Measurements from ENCODE around the gene ANKRD39. TPM values are rescaled to one million over a fixed set of nuclear protein-coding genes. Genes with fewer than 3 reads are reported as not detected.
A peak's percentile ranks its signal among the peaks of the same experiment; 100 is the strongest.
"Not testable (repeated sequence)": the region's sequence is repeated elsewhere in the genome, so short reads cannot be mapped to it uniquely, and the experiment has no call there.

The ANKRD39 gene
- total RNA-seq (2014; rRNA removed; shearing (Covaris generic)): 11.7 and 24.4 TPM in 2 replicates

GRCh38 chr2:96857667-96858372 lies at the start of gene ANKRD39:
Gene ANKRD39, minus strand, starts transcription at chr2:96858016. Its CDS starts 29 bp downstream, at chr2:96857987.
- peak; percentile 99 for DNase-seq (ENCODE audit: low read depth)

GRCh38 chr2:96906729-96907114 lies 48.9 kb upstream of the ANKRD39 start:
- no peak for DNase-seq (ENCODE audit: low read depth)

GRCh38 chr2:96903815-96904214 lies 46.0 kb upstream of the ANKRD39 start:
- no peak for DNase-seq (ENCODE audit: low read depth)

- DNase-seq (ENCODE audit: low read depth): no peak
Observed at GRCh38 chr2:96903318-96903717, 45.5 kb upstream of the ANKRD39 start.

GRCh38 chr2:96900237-96900636 lies 42.4 kb upstream of the ANKRD39 start:
- DNase-seq (ENCODE audit: low read depth): no peak

- DNase-seq (ENCODE audit: low read depth): no peak
Observed at GRCh38 chr2:96899413-96899741, 41.6 kb upstream of the ANKRD39 start.

- peak; percentile 46 for DNase-seq (ENCODE audit: low read depth)
Observed at GRCh38 chr2:96898641-96899412, 41.0 kb upstream of the ANKRD39 start.

- no peak for DNase-seq (ENCODE audit: low read depth)
Observed at GRCh38 chr2:96898135-96898505, 40.3 kb upstream of the ANKRD39 start.

GRCh38 chr2:96897491-96898134 lies 39.8 kb upstream of the ANKRD39 start:
- no peak for DNase-seq (ENCODE audit: low read depth)

- DNase-seq (ENCODE audit: low read depth): no peak
Observed at GRCh38 chr2:96895746-96896651, 38.2 kb upstream of the ANKRD39 start.

GRCh38 chr2:96895032-96895745 lies 37.4 kb upstream of the ANKRD39 start:
- DNase-seq (ENCODE audit: low read depth): no peak

- DNase-seq (ENCODE audit: low read depth): no peak
Observed at GRCh38 chr2:96894151-96894531, 36.3 kb upstream of the ANKRD39 start.

- no peak for DNase-seq (ENCODE audit: low read depth)
Observed at GRCh38 chr2:96893289-96894150, 35.7 kb upstream of the ANKRD39 start.

- DNase-seq (ENCODE audit: low read depth): peak; percentile 66
Observed at GRCh38 chr2:96891591-96892333, 33.9 kb upstream of the ANKRD39 start.

- DNase-seq (ENCODE audit: low read depth): no peak
Observed at GRCh38 chr2:96890726-96891385, 33.0 kb upstream of the ANKRD39 start.

- no peak for DNase-seq (ENCODE audit: low read depth)
Observed at GRCh38 chr2:96890252-96890651, 32.4 kb upstream of the ANKRD39 start.

GRCh38 chr2:96889502-96889901 lies 31.7 kb upstream of the ANKRD39 start:
- DNase-seq (ENCODE audit: low read depth): not testable (repeated sequence)

GRCh38 chr2:96888072-96889011 lies 30.5 kb upstream of the ANKRD39 start:
- no peak for DNase-seq (ENCODE audit: low read depth)

Data from Daoy (cell line).